HCT116 (cell line): ENCODE results near the gene HPCAL1. TPM values are rescaled to one million over a fixed set of nuclear protein-coding genes. Genes with fewer than 3 reads are reported as not detected.

Experiments used
- ATAC-seq: fragments of 200-7000 bp; cut with Tn5 transposase; 2 replicates; pipeline ENCODE4 v1.9.1; 2020; ENCODE audit warnings: mild to moderate bottlenecking, moderate library complexity
- BruUV-seq: library from RNA; stranded (reverse); fragments of 400-500 nt; replicated peaks from 2 replicates; lab custom pipeline; 2021; lab: Mats Ljungman, UMichigan
- CTCF ChIA-PET: fragments of 300-600 bp; sonication (Branson Sonifier 250); formaldehyde crosslinking; loops from one replicate; lab custom pipeline; 2021; ENCODE audit warnings: antibody characterized with exemption; lab: Charles Lee
- POLR2A ChIA-PET: fragments of 300-600, 350-600 bp; sonication (Branson Sonifier 250); formaldehyde crosslinking; loops from one replicate; lab custom pipeline; 2021; ENCODE audit warnings: antibody characterized with exemption; lab: Charles Lee
- RAD21 ChIA-PET, 2 experiments: fragments of 300-600 bp; sonication (Branson Sonifier 250); formaldehyde crosslinking; loops; one replicate each; lab custom pipeline; 2023; ENCODE audit warnings: low total read pairs in 2 of 2; ENCODE audit not compliant: uncharacterized antibody in 2 of 2, unreplicated experiment in 2 of 2, low non-redundant PET in 1 of 2; lab: Charles Lee
- DNase-seq: peaks from one replicate; pipeline ENCODE4 v3.0.0-alpha.2; 2010; ENCODE audit warnings: low read depth, low spot score
- H2AFZ ChIP-seq: fragments of 200-600 bp; shearing (Covaris generic), sonication (generic); 2 replicates; pipeline ENCODE4 v1.6.1; 2017; ENCODE audit warnings: low read depth, mixed run types, mixed read lengths, antibody characterized with exemption, low read length; ENCODE audit not compliant: poor library complexity, severe bottlenecking
- H3K27ac ChIP-seq: 2 replicates; pipeline ENCODE4 v1.5.1; 2012; ENCODE audit warnings: low read depth, low read length
- H3K27me3 ChIP-seq: fragments of 200-600 bp; sonication (generic); 2 replicates; pipeline ENCODE4 v1.6.1; 2016; ENCODE audit warnings: mixed run types, low read length, mixed read lengths; ENCODE audit not compliant: insufficient read depth
- H3K36me3 ChIP-seq, 2 experiments: fragments of 200-500 bp in 1 of 2; fragments of 200-600 bp in 1 of 2; sonication (Bioruptor generic) in 1 of 2; sonication (generic) in 1 of 2; 2 replicates each; pipeline versions ENCODE4 v1.5.1 to v1.6.1; 2014 to 2016; ENCODE audit warnings: low read length in 2 of 2, inconsistent platforms in 1 of 2, mixed read lengths in 1 of 2, mixed run types in 1 of 2; ENCODE audit not compliant: insufficient read depth in 2 of 2, control insufficient read depth in 1 of 2
- H3K4me1 ChIP-seq, 2 experiments: fragments of 200-600 bp in 1 of 2; sonication (generic) in 1 of 2; 2 replicates each; pipeline versions ENCODE4 v1.5.1 to v1.6.1; 2012 to 2017; ENCODE audit warnings: low read length in 2 of 2, inconsistent platforms in 1 of 2, mild to moderate bottlenecking in 1 of 2, mixed read lengths in 1 of 2, mixed run types in 1 of 2, moderate library complexity in 1 of 2; ENCODE audit not compliant: insufficient read depth in 2 of 2, control insufficient read depth in 1 of 2
- H3K4me2 ChIP-seq: fragments of 200-600 bp; sonication (generic); 2 replicates; pipeline ENCODE4 v1.6.1; 2017; ENCODE audit warnings: mixed run types, low read length, mixed read lengths
- H3K4me3 ChIP-seq, 2 experiments: fragments of 200-600 bp in 1 of 2; sonication (generic) in 1 of 2; replicated peaks in 1 of 2; 2 replicates each; pipeline ENCODE4 v1.5.1; 2011 to 2016; ENCODE audit warnings: low read length in 2 of 2, control low read depth in 1 of 2, low read depth in 1 of 2, mild to moderate bottlenecking in 1 of 2, mixed read lengths in 1 of 2, mixed run types in 1 of 2
- H3K79me2 ChIP-seq: fragments of 200-600 bp; sonication (generic); 2 replicates; pipeline ENCODE4 v1.6.1; 2017; ENCODE audit warnings: mild to moderate bottlenecking, mixed run types, low read length, moderate library complexity, mixed read lengths; ENCODE audit not compliant: insufficient read depth
- H3K9ac ChIP-seq: fragments of 200-600 bp; sonication (generic); 2 replicates; pipeline ENCODE4 v1.6.1; 2016; ENCODE audit warnings: low read length, mixed read lengths
- H3K9me2 ChIP-seq: fragments of 200-600 bp; sonication (generic), shearing (Covaris generic); 2 replicates; pipeline ENCODE4 v1.6.1; 2017; ENCODE audit warnings: mixed run types, mild to moderate bottlenecking, moderate library complexity; ENCODE audit not compliant: insufficient read depth
- H3K9me3 ChIP-seq, 2 experiments: fragments of 200-500 bp in 1 of 2; fragments of 200-600 bp in 1 of 2; sonication (Bioruptor generic) in 1 of 2; sonication (generic) in 1 of 2; 2 replicates each; pipeline ENCODE4 v1.6.1; 2014 to 2017; ENCODE audit warnings: low read length in 2 of 2, mixed read lengths in 2 of 2, inconsistent platforms in 1 of 2, low read depth in 1 of 2, mild to moderate bottlenecking in 1 of 2, mixed run types in 1 of 2, moderate library complexity in 1 of 2; ENCODE audit not compliant: control insufficient read depth in 1 of 2, insufficient read depth in 1 of 2
- H4K20me1 ChIP-seq: fragments of 200-600 bp; sonication (generic), shearing (Covaris generic); 2 replicates; pipeline ENCODE4 v1.6.1; 2017; ENCODE audit warnings: mixed run types, mild to moderate bottlenecking, moderate library complexity; ENCODE audit not compliant: insufficient read depth
- ATF3 ChIP-seq: IDR thresholded peaks from 2 replicates; pipeline ENCODE4 v1.6.1; 2012
- CEBPB ChIP-seq: IDR thresholded peaks from 2 replicates; pipeline ENCODE4 v1.6.1; 2012; ENCODE audit warnings: low read depth
- EGR1 ChIP-seq: IDR thresholded peaks from 2 replicates; pipeline ENCODE4 v1.6.1; 2012; ENCODE audit warnings: low read depth
- ELF1 ChIP-seq: IDR thresholded peaks from 2 replicates; pipeline ENCODE4 v1.6.1; 2012; ENCODE audit warnings: low read depth, borderline replicate concordance
- EZH2 ChIP-seq: fragments of 200-600 bp; sonication (generic); IDR thresholded peaks from 2 replicates; pipeline ENCODE4 v1.6.1; 2017; ENCODE audit warnings: antibody characterized with exemption, mixed run types
- EZH2phosphoT487 ChIP-seq: fragments of 200-600 bp; IDR thresholded peaks from 2 replicates; pipeline ENCODE4 v1.6.1; 2018; ENCODE audit warnings: antibody characterized with exemption, borderline replicate concordance
- FOSL1 ChIP-seq: IDR thresholded peaks from 2 replicates; pipeline ENCODE4 v1.6.1; 2012; ENCODE audit warnings: low read depth
- JUND ChIP-seq: IDR thresholded peaks from 2 replicates; pipeline ENCODE4 v1.6.1; 2012
- MAX ChIP-seq: IDR thresholded peaks from 2 replicates; pipeline ENCODE4 v1.6.1; 2012
- RAD21 ChIP-seq: IDR thresholded peaks from 2 replicates; pipeline ENCODE4 v1.6.1; 2012; ENCODE audit warnings: low read depth, mild to moderate bottlenecking
- REST ChIP-seq: IDR thresholded peaks from 2 replicates; pipeline ENCODE4 v1.6.1; 2012; ENCODE audit warnings: low read depth
- SP1 ChIP-seq: IDR thresholded peaks from 2 replicates; pipeline ENCODE4 v1.6.1; 2012; ENCODE audit warnings: low read depth
- TCF7L2 ChIP-seq: IDR thresholded peaks from 2 replicates; pipeline ENCODE4 v1.7.0; 2011; ENCODE audit warnings: borderline replicate concordance, inconsistent platforms; ENCODE audit not compliant: insufficient read depth, insufficient read length; ENCODE audit errors: extremely low read depth
- ZBTB33 ChIP-seq: IDR thresholded peaks from 2 replicates; pipeline ENCODE4 v1.6.1; 2011; ENCODE audit warnings: mild to moderate bottlenecking, low read length, moderate library complexity; ENCODE audit not compliant: insufficient replicate concordance; ENCODE audit errors: extremely low read depth
- ZFX ChIP-seq: fragments of 450-650 bp; IDR thresholded peaks from 2 replicates; pipeline ENCODE4 v1.6.1; 2017
- ZNF274 ChIP-seq: fragments of 200-500 bp; sonication (Bioruptor generic); IDR thresholded peaks from 2 replicates; pipeline ENCODE4 v1.6.1; 2014; ENCODE audit warnings: mild to moderate bottlenecking, low read depth, low read length, inconsistent platforms
- intact Hi-C: fragments of 100-400 bp; cut with micrococcal nuclease; formaldehyde crosslinking; loops from 2 replicates; pipeline ENCODE4 v1.10.0; 2022
- total RNA-seq: library from RNA; stranded (reverse); gene quantifications from one replicate; pipeline ENCODE4 v1.2.1, GENCODE V29; 2021; ENCODE audit not compliant: unreplicated experiment

HPCAL1 gene
- total RNA-seq, 1 experiment from 2014 or later, result 111 TPM

GRCh38 chr2:10319892-10320574 is 17.3 kb downstream of the HPCAL1 start:
- ChIA-PET RAD21 (no interaction called here), CTCF (no interaction called here), POLR2A (no interaction called here)
- Histone ChIP-seq H3K36me3 (no peaks in the 10 kb centered on the region), H3K4me3 (no peak overlapping the region), H3K4me1 (peaks cover 0 to 10% of the 10 kb centered on the region in 2 experiments; a peak in 1 of 4 replicates), H3K9ac (no peak overlapping the region), H2AFZ (no peak overlapping the region), H3K9me3 (no peaks in the 10 kb centered on the region), H3K27me3 (no peaks in the 10 kb centered on the region), H4K20me1 (no peaks in the 10 kb centered on the region), H3K4me2 (no peak overlapping the region), H3K27ac (no peak overlapping the region), H3K9me2 (no peaks in the 10 kb centered on the region), H3K79me2 (peaks cover 94% of the 10 kb centered on the region)
- intact Hi-C loops, result no loop called here
- no peak for DNase-seq
- ATAC-seq, result no peak
- TF ChIP-seq TCF7L2 (no peak), MAX (no peak), EGR1 (no peak), ZNF274 (no peak), ZBTB33 (no peak), ZFX (no peak), ATF3 (no peak), FOSL1 (no peak), RAD21 (no peak), EZH2 (no peak), ELF1 (no peak), EZH2phosphoT487 (no peak), JUND (no peak), REST (no peak), SP1 (no peak), CEBPB (no peak)
- no TSS peak for BruUV-seq
